NCI-H2227 (cell line): ENCODE measurements around the gene PRR19.
"Not testable (repeated sequence)": the region's sequence is repeated elsewhere in the genome, so short reads cannot be mapped to it uniquely, and the experiment has no call there.

Experiments
- DNase-seq: peaks from one replicate; lab custom pipeline; 2025; ENCODE audit not compliant: unreplicated experiment; lab: John Stamatoyannopoulos, UW

PRR19 gene

DNA sequence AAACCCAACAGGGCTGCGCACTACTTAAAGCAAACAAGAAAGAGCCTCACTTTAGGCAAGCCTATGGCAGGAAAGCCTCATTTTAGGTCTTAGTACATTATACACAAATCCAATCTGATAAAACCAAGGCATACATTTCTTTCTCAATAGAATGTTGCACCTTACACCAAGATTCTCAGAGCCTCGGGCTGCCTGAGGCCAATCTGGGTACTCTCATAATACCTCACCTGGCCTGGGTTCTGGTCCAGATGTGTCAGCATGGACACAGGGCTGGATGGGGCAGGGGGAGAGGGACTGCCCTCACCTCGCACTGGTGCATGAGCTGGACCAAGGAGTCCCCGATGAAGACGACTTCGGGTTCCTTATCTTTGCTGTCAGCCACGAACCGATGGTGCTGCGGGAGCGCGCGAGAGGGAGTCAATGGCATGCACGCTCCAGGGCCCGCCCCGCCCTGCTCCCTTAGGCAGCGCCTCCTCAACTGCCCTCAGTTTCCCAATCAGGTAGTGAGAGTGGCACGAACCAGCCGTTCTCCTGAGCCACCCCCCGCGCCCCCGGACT, at the start of gene PRR19:
TSS of gene PRR19 (plus strand) at position 487 of the 558 bp plus-strand sequence. CDS start 7,453 bp downstream, outside the sequence.
- DNase-seq, result peak; percentile 82

- DNase-seq, result peak; percentile 66
Measured at GRCh38 chr19:42252365-42253244, 49.3 kb upstream of the PRR19 start.

- DNase-seq, result peak; percentile 90
Measured at GRCh38 chr19:42253245-42254088, 48.5 kb upstream of the PRR19 start.

DNA sequence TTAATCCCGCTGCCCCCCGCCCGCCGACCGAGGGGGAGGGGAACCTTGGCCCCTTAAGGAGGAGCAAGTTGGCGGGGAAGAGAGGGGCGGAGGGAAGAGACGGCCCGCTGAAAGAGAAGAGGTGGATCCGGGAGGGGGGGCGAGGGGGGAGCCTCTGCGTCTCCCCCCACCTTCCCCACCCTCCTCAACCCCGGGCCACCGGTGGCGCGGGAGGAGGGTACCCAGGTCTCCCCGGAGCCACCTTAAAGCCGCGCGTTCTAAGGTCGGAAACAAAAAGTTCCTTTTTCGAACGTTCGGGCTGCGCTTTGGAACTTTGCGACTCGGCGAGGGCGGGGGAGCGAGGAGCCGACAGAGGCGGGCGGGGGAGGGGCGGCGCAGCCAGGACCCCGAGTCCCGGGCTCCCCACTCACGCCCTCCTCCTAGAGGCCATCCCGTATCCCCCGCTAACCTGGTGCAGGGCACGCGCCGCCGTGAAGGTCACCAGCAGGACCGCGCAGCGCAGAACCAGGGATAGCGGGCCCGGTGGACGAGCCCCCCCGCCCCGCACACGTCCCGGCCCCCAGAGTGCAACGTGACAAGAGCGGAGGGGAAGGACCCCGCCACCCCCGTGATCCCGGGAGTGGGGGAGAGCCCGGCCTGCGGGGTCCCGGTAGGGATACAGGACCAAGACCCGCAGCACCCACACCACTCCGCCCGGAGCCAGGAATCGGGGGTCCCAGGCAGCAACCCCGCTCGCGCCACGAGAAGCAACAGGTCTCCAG, 47.7 kb upstream of the PRR19 start:
- peak; percentile 93 for DNase-seq

DNA sequence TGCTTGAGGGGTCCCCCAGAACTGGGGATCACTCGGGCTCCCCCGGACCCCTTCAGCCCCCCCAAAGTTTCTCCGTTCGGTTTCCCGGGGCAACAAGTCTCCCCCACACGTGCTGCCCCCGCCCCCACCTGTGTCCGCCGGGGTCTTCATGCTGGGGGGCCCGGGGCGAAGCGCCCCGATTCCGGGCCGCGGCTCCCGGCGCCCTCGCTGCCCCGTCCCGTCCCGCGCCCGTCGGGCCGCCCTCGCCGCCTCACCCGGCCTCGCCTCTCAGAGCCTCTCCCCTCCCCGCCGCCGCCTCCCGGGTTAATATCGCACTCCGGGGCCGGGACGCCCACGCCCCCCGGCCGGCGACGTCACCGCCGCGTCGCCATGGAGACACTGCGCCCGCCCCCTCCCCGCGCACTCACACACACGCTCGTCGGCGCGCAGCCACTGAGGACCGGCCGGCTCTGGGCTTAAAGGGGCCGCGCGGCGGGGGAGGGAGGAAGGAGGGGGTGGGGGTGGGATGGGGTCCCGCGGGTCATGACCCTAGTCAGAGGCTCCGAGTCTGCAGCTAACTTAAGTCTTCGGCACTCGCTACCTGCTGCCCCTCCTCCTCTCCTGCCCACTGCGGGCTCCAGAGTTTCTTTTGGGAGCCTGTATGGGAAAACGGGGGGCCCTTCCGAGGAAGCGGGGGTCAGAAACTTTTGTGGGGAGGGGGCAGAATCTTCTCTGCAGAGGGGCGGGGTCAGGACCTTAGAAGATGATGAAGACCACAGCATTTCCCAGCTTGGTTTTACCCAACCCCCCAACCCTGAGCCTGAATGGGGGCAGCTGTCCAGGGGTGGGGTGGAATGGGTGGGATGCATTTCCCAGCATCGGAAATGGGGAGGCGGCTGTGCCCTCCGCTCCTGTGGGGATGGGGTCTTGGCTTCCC, 46.8 kb upstream of the PRR19 start, which contains the start of gene ERF:
TSS of gene ERF (minus strand) at position 279 of the 916 bp plus-strand sequence. CDS start at position 150, 129 bp downstream.
- DNase-seq, result peak; percentile 99

DNA sequence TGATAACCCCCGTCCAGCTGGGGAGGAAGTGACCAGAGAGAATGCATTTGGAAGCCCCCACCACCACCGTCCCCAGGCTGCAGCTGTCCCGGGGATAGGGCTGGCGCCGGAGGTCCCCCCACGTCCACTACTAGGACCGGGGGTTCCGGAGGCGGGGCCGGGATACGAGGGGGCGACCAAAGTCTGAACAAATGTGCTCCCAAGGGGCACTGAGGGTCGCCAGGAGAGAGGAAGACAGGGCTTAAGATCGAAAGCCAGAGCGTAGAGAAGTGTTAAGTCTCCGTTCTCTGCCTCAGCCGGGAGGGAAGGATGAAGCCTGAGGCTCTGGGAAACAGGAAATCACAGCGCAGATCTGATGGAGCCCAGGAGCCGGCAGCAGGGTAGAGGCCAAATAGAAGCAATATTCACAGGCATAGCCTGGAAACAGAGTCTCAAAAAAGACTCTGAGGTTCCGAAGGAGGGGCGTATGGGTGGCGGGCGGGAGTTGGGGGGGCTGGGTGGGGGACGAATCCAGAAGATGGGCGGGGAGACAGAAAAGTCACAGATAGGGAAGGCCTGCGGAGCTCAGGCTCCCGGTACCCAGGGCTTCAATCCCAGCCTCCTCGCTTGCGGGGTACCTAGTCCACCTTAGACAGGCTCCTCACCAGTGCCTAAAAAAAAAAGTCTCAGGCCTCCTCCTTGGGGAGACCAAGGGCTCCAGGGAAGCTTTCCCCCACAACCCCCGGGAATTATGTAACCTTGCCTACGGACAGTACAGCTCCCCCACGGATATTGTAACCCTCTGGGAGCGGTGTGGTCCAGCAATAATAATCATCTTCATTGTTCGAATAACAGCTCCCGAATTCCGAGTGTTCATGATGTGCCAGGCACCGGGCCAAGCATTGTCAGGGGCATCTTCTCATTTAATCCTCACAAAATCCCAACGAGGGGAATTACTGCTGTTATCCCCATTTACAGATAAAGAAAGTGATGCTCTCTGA, 45.9 kb upstream of the PRR19 start:
- peak; percentile 90 for DNase-seq

DNA sequence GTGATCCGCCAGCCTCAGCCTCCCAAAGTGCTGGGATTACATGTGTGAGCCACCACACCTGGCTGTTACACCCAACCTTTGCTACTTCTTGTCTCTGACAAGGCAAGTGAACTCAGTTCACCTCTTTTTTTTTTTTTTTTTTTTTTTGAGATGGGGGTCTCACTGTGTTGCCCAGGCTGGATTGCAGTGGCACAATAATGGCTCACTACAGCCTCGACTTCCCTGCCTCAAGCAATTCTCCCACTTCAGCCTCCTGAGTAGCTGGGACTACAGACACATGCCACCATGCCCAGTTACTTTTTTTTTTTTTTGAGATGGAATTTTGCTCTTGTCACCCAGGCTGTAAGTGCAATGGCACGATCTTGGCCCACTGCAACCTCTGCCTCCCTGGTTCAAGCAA, 44.1 kb upstream of the PRR19 start:
- not testable (repeated sequence) for DNase-seq

DNA sequence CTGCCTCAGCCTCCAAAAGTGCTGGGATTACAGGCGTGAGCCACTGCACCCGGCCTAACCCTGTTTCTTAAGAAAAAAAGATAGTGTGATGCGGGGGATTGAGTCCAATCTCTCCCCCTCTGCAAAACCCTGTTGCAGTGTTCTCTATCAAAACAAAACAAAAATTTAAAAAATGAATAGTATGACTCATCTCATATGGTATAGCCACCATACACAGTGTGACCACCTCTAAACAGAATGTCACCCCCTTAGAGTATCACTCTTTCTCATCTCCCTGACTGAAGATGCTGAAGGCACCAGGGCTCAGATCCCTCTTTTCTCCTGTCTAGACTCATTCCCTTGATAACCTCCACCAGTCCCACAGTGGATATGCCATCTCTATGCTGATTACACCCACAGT, 40.2 kb upstream of the PRR19 start:
- DNase-seq, result no peak

DNA sequence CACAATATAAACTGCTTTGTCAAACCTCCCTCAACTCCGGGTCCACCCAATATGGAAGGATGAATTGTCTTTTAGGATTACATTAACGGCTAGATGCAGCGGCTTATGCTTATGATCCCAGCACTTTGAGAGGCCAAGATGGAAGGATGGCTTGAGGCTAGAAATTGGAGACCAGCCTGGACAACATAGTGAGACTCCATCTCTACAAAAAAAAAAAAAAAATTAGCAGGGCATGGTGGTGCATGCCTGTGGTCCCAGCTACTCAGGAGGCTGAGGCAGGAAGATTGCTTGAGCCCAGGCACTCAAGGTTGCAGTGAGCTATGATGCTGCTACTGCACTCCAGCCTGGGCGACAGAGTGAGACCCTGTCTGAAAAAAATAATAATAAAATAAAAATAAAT, 35.8 kb upstream of the PRR19 start:
- not testable (repeated sequence) for DNase-seq

- DNase-seq, result not testable (repeated sequence)
Measured at GRCh38 chr19:42266928-42267603, 34.9 kb upstream of the PRR19 start.

DNA sequence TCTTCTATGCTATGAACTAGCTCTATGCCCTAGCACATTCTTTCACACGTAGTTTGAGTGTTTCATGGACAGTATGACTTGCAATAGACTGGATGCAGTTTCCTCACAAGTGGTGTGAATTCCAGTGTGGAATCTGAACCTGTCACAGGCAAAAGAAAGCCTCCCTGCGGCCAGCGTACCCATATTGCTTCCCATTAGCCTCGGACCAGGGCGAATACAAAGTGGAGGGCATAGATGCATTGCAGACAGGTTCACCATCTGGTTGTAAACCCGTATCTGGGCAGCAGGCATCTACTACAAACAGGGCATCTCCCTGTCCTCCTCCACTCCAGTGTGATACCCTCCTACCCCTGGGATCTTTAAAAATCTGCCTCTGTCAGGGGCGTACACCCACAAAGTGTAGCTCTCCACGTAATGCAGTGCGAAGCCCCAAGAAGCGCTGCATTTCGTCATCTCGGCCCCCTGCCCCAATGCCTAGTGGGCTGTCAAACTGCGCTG, 34.2 kb upstream of the PRR19 start:
- DNase-seq, result no peak

DNA sequence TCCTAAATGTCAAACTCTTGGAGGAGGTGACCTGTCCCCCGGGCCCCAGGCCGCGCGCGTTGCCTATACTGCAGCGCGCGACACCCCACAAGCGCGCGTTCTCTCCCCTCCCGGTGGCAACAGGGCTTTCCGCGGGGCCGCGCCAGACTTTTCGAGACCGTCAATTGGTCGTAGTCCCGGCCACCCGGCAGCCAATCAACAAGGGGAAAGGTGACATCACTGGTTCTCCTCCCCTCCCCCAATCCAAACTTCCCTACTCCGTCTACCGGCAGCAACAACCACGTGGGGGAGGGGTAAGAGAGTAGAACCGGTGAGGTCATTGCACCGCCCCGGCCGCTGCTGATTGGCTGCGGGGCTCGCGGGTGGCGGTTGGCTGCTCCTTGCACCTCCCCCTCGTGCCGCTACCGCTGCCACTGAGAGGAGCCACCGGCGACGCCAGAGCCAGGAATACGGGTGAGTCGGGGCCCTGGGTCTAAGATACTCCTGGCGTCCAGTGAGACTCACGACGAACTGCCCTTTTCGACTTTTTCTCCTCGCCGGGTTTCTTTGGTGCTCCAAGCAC, 33.7 kb upstream of the PRR19 start:
- DNase-seq, result peak; percentile 100

DNA sequence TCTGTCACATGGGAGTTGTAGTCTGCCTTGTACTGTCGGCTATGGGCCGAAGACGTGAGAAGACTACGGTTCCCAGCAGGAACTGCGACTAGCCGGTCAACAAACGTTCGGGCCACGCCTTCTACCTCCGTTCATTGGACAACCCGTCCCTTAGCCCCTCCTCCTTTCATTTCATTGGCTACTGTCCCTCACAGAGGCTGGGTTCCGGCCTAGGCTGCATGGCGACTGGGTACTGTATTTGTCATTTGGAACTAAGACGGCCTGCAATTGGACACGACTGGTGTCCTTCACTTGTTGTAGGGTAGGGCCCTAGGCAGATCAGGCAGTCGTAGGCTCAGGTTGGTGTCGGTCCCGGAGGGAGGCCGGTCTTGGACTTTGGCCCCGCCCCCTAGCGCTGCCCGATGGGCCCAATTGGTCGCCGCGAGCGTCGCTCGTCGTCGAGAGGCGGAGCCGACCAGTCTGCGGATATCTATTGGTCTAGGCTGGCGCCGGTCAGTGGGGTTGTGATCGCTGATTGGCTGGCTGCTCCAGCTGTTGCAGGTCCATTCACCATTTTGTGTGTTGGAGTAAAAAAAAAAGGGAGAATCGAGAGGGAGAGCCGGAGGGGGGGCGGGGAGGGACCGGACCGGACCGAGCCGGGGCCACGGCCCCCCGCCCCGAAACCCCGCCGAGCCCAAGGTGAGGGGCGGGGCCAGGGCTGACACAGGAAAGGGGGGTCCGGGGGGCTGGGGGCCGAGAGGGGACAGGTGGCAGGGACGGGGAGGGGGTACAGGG, 33.0 kb upstream of the PRR19 start, which contains the start of gene CIC:
TSS of gene CIC (plus strand) at position 549 of the 774 bp plus-strand sequence. CDS start 2,532 bp downstream, outside the sequence.
- peak; percentile 100 for DNase-seq

DNA sequence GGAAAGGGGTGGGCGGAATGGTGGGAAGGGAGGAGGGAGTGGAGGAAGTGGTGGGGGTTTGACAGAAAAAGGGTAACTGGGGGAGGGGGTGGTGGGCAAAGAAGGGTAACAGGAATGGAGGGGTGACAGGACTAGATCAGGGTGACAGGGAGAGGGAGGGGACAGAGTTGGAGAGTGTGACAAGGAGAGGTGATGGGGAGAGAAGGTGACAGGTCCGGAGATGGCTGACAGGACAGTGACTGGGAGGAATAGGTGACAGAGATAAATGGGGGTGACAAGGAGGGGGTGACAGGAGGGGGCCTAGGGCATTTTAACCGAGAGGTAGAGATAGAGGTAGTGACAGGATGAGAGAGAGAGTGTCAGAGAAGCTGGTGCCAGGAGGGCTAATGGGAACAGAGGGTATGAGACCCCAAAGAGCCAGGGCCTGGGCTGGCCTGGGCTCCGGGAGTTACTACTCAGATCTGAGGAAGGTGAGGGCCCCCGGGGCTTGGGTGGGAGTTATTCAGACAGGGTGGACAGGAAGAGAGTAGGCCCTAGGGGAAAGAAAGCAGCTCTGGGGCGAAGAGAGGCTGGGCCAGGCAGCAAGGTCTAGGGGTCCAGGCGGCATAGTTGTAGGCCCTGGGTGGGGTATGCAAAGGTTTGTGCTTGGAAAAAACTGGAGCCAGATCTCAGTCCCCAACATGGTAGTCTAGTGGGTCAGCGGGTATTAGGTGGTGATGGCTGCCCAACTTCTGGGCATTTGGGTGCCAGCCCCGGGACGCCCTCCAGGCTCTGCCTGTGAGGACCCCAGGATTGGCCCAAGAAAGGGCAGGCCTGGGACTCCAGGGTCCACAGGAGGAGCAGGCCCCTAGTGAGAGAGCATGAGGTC, 32.2 kb upstream of the PRR19 start:
- DNase-seq, result no peak

GRCh38 chr19:42270346-42271044, 31.4 kb upstream of the PRR19 start:
- DNase-seq, result peak; percentile 53
